ENCODE results near the gene DIP2C. TPM values are rescaled to one million over a fixed set of nuclear protein-coding genes. Genes with fewer than 3 reads are reported as not detected.
"Not testable (repeated sequence)": the region's sequence is repeated elsewhere in the genome, so short reads cannot be mapped to it uniquely, and the experiment has no call there.

The DIP2C gene
- total RNA-seq, 1 donor from 2014 or later: 31.5 TPM

- no peak for DNase-seq (ENCODE audit: low spot score)
Observed at GRCh38 chr10:482051-482501, 207.4 kb downstream of the DIP2C start.

GRCh38 chr10:481628-482027, 207.8 kb downstream of the DIP2C start:
- no peak for DNase-seq (ENCODE audit: low spot score)

GRCh38 chr10:480928-481552, 208.4 kb downstream of the DIP2C start:
- DNase-seq (ENCODE audit: low spot score): peak; percentile 51

GRCh38 chr10:480498-480927, 209.0 kb downstream of the DIP2C start:
- no peak for DNase-seq (ENCODE audit: low spot score)

DNA sequence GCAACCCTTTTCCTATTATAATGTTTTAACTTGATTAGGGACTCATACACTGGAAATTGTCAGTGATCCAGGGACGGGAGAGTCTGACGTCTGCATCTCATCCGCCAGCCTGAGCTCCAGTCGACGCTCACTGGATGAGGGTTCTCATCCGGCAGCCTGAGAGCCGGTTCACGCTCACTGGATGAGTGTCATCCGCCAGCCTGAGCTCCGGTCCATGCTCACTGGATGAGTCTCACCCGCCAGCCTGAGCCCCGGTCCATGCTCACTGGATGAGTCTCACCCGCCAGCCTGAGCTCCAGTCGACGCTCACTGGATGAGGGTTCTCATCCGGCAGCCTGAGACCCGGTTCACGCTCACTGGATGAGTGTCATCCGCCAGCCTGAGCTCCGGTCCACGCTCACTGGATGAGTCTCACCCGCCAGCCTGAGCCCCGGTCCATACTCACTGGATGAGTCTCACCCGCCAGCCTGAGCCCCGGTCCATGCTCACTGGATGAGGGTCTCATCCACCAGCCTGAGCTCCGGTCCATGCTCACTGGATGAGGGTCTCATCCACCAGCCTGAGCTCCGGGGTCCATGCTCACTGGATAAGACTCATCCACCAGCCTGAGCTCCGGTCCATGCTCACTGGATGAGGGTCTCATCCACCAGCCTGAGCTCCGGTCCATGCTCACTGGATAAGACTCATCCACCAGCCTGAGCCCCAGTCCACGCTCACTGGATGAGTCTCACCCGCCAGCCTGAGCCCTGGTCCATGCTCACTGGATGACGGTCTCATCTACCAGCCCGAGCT, 209.6 kb downstream of the DIP2C start:
- not testable (repeated sequence) for DNase-seq (ENCODE audit: low spot score)

- DNase-seq (ENCODE audit: low spot score): no peak
Observed at GRCh38 chr10:478471-479245, 210.8 kb downstream of the DIP2C start.

GRCh38 chr10:477620-478019, 211.8 kb downstream of the DIP2C start:
- no peak for DNase-seq (ENCODE audit: low spot score)

DNA sequence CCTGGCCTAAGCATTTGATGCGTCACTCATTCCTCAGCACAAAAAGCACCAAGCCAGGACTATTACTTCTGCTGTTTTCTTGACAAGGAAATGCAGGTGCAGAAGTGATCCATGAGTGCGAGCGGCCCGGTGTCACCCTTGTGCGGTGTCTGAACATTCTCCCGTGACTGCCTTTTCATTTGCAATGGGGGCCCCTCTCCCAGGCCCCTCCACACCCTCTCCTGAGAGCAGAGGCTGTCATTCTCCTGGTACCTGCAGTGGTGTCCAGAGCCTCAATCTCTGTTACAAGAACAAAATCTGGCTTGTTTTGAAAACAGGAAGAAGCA, 213.1 kb downstream of the DIP2C start:
- DNase-seq (ENCODE audit: low spot score): no peak

GRCh38 chr10:475709-476454, 213.6 kb downstream of the DIP2C start:
- no peak for DNase-seq (ENCODE audit: low spot score)

- no peak for DNase-seq (ENCODE audit: low spot score)
Observed at GRCh38 chr10:474946-475345, 214.5 kb downstream of the DIP2C start.

DNA sequence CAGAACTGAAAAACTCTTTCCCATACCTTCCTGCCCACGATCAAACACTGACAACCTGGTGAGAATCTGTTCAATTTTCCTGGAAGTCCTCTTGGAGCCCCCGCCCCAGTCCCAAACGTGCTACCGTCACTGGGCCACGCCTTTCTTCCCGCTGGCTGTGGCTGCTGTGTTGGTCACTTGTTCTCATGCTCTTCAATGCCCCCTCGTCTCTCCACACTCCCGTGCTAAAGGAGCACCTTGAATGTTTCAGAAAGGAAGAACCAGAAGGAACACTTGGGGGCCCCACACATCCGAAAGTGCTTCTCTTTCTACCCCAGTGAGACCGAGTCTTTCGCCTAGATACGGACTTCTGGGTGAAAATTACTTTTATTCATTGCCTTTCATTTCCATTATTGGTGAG, 215.1 kb downstream of the DIP2C start:
- DNase-seq (ENCODE audit: low spot score): no peak

- DNase-seq (ENCODE audit: low spot score): no peak
Observed at GRCh38 chr10:472241-472910, 217.1 kb downstream of the DIP2C start.

DNA sequence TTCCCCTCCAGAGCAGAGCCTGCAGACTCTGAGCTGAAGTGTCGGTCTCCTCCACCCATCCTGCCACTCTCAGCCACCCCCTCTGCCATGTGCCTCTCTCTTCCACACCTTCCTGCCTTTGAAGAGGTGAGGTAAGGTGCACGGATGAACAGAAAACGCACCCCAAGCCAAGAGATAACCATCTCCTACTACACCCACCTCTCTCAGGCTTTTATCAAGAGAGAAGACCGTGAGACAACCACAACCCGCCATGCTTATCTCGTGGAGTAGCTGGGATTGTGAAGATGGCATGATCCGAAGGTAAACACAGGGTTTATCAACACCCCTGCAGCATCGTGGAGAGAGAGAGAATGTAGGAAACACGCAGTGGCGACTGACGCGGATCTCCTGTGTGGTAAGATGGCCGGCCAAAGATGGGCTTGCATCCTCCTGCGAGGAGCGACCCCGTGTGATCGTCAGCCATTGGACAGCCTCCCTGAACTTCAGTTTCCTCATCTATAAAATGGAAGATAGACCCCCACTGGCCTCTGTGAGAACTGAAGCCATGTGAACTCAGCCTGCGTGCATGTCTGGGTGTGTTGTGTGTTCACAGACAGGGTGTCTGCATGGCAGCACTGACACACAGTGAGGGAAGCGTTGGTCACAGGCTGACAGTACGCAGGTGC, 219.0 kb downstream of the DIP2C start:
- DNase-seq (ENCODE audit: low spot score): no peak

- no peak for DNase-seq (ENCODE audit: low spot score)
Observed at GRCh38 chr10:469947-470338, 219.5 kb downstream of the DIP2C start.

DNA sequence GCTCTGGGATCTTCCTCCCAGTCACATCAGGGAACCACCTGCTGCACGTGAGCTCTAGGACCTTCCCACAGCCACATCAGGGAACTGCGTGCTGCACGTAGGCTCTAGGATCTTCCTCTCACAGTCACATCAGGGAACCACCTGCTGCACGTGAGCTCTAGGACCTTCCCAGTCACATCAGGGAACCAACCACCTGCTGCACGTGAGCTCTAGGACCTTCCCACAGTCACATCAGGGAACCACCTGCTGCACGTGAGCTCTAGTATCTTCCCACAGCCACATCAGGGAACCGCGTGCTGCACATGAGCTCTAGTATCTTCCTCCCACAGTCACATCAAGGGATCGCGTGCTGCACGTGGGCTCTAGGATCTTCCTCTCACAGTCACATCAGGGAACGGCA, 229.7 kb downstream of the DIP2C start:
- DNase-seq (ENCODE audit: low spot score): no peak

DNA sequence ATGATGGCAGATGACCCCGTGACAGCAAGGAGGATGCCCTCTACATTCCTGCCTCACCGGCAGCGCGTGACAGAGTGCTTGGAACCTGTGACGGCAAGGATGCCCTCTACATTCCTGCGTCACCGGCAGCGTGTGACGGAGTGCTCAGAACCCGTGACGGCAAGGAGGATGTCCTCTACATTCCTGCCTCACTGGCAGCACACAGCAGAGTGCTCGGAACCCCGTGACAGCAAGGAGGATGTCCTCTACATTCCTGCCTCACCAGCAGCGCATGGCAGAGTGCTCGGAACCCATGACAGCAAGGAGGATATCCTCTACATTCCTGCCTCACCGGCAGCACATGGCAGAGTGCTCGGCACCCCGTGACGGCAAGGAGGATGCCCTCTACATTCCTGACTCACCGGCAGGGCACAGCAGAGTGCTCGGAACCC, 231.0 kb downstream of the DIP2C start:
- no peak for DNase-seq (ENCODE audit: low spot score)

- DNase-seq (ENCODE audit: low spot score): no peak
Observed at GRCh38 chr10:456486-456885, 233.0 kb downstream of the DIP2C start.

DNA sequence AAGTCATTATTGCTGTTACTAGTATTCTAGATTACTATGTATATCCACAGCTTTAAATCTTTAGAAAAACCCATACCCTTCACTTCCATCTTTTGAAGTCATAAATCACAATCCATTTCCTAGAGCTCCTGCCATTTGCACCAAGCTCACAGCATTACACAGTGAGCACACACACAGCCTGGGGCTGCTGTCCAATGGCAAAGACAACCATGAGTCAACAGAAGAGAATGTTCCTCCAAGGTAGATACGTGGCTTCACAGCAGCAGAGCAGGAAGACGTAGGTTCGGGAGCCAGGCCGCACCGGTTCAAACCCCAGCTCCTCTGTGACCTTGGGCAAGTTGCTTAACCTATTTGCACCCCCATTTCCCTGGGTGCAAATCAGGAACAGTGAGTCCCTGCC, 234.6 kb downstream of the DIP2C start:
- peak; percentile 44 for DNase-seq (ENCODE audit: low spot score)

DNA sequence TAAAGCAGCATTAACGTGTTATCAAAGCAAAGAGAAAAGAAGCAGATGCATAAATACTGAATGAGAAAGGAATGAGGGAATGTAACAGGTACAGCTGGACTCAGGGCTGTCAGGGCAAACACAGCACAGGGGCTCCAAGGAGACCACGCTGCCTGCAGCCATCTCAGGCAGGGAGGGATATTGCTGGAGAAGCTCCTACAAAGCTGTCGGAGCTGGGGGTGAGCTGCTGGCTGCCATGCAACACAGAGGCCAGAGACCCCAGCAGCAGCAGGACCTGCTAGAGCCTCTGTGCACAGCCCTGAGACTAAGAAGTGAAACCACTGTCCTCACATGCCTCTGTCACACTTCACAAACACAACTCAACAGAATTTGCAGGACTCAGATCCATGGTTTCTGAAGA, 235.8 kb downstream of the DIP2C start:
- no peak for DNase-seq (ENCODE audit: low spot score)

DNA sequence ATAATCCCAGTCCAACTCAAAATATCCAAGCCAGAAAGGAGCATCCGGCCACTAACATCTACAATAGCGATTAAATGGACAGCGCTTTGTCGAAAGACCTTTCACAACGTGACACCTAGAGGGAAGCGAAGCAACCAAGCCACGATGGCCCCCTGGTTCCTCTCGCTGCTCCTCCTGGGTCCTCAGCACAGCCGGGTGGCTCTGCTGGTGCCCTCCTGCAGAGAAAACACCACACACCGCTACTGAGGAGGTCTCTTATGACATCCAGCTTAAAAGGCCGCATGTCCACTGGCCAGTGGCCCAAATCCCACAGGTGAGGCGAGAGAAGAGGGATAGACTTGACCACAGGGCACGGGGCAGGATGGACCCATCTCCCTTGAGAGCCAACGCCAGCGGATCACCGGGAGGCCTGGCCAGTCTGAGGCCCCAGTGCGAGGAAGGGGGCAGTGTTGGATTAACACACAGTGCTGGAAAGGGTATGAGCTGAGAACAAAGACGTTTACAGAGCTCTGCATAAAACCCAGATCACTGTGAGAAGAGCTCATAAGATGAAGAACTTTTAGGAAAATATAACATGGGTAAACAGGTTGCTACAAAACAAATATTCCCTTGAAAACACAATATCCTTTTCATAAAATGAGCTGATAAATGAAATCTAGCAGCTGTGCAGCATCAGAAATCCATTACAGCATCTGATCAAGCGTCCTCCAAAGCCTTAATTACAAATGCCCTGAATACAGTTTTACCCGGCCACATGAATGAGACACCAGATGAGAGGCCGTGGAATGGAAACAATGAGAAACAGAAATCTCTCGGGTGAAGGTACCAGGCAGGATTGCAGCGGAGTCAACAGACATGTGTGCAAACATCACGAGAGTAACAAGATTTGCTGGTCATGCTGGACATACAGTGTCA, 236.7 kb downstream of the DIP2C start:
- DNase-seq (ENCODE audit: low spot score): no peak

Data from mucosa of gallbladder (tissue), 1 donor.